K562 (cell line): ENCODE results near the gene AAR2. TPM values are rescaled to one million over a fixed set of nuclear protein-coding genes. Genes with fewer than 3 reads are reported as not detected.

Experiments used
- ATAC-seq: fragments of 200-7000 bp; cut with Tn5 transposase; 3 replicates; pipeline ENCODE4 v1.9.1; 2020; ENCODE audit warnings: moderate library complexity
- BruUV-seq: library from RNA; stranded (reverse); fragments of 400-500 nt; replicated peaks from 2 replicates; lab custom pipeline; 2021; lab: Mats Ljungman, UMichigan
- CTCF ChIA-PET: fragments of 300-600 bp; formaldehyde crosslinking; extraction: SDS; loops from one replicate; lab custom pipeline; 2021; ENCODE audit warnings: low intra/inter-chr PET ratio; lab: Yijun Ruan, JAX
- POLR2A ChIA-PET: fragments of 300-600, 350-650 bp; sonication (Branson Sonifier 250); formaldehyde crosslinking; extraction: SDS; loops from one replicate; lab custom pipeline; 2021; ENCODE audit warnings: antibody characterized with exemption, inconsistent platforms; lab: Yijun Ruan, JAX
- DNase-seq, 4 experiments: peaks; one replicate each; pipeline versions ENCODE4 v3.0.0 to v3.0.0-alpha.2; 2011 to 2018; ENCODE audit warnings: low spot score in 3 of 4, mixed read lengths in 3 of 4; ENCODE audit errors: extremely low read depth in 1 of 4
- FAIRE-seq: peaks from 2 replicates; lab custom pipeline; 2011; peaks lifted over from hg19 to GRCh38; lab: Jason Lieb, UNC
- H2AFZ ChIP-seq: 2 replicates; pipeline ENCODE4 v1.6.0; 2011; ENCODE audit warnings: low read depth, low read length, control low read depth, inconsistent platforms
- H3K27ac ChIP-seq: fragments of 200-600 bp; 3 replicates; pipeline ENCODE4 v1.8.0; 2011; ENCODE audit warnings: low read depth, mild to moderate bottlenecking, control low read depth, inconsistent platforms, low read length, moderate library complexity, mixed read lengths; ENCODE audit errors: extremely low read depth
- H3K27me3 ChIP-seq, 2 experiments: fragments of 300-600 bp in 1 of 2; 2 replicates in 1 of 2; 3 replicates in 1 of 2; pipeline versions ENCODE4 v1.6.0 to v1.8.0; 2011; ENCODE audit warnings: inconsistent platforms in 2 of 2, low read length in 2 of 2, mild to moderate bottlenecking in 1 of 2, mixed read lengths in 1 of 2, moderate library complexity in 1 of 2; ENCODE audit not compliant: control insufficient read depth in 2 of 2, insufficient read depth in 2 of 2
- H3K36me3 ChIP-seq: fragments of 300-600 bp; 3 replicates; pipeline ENCODE4 v1.8.0; 2011; ENCODE audit warnings: mild to moderate bottlenecking, low read length, inconsistent platforms; ENCODE audit not compliant: control insufficient read depth, insufficient read depth
- H3K4me1 ChIP-seq, 2 experiments: fragments of 200-600 bp in 1 of 2; replicated peaks in 1 of 2; 2 replicates in 1 of 2; 3 replicates in 1 of 2; pipeline versions ENCODE4 v1.5.1 to v1.8.0; 2011; ENCODE audit warnings: inconsistent platforms in 2 of 2, low read length in 2 of 2, mild to moderate bottlenecking in 1 of 2, mixed read lengths in 1 of 2, moderate library complexity in 1 of 2; ENCODE audit not compliant: control insufficient read depth in 2 of 2, insufficient read depth in 2 of 2
- H3K4me2 ChIP-seq: 2 replicates; pipeline ENCODE4 v1.6.1; 2011; ENCODE audit warnings: low read length, control low read depth, inconsistent platforms, mixed read lengths; ENCODE audit not compliant: insufficient read depth
- H3K4me3 ChIP-seq: fragments of 200-600 bp; sonication (generic), shearing (Covaris generic); 2 replicates; pipeline ENCODE4 v1.5.1; 2016; ENCODE audit warnings: control low read depth, inconsistent platforms
- H3K79me2 ChIP-seq: fragments of 200-600 bp; 3 replicates; pipeline ENCODE4 v1.8.0; 2011; ENCODE audit warnings: low read length, inconsistent platforms; ENCODE audit not compliant: control insufficient read depth, insufficient read depth
- H3K9ac ChIP-seq, 2 experiments: 2 replicates each; pipeline versions ENCODE4 v1.6.0 to v1.6.1; 2011; ENCODE audit warnings: low read depth in 2 of 2, low read length in 2 of 2, control low read depth in 1 of 2, inconsistent platforms in 1 of 2, mild to moderate bottlenecking in 1 of 2, mixed read lengths in 1 of 2; ENCODE audit not compliant: insufficient read depth in 1 of 2
- H3K9me1 ChIP-seq: one replicate; pipeline ENCODE4 v1.6.0; 2011; ENCODE audit warnings: inconsistent platforms, mild to moderate bottlenecking, low read length, moderate library complexity; ENCODE audit not compliant: control insufficient read depth, insufficient read depth
- H3K9me3 ChIP-seq: replicated peaks from 2 replicates; pipeline ENCODE4 v1.5.1; 2011; ENCODE audit warnings: low read depth, low read length, inconsistent platforms; ENCODE audit not compliant: control insufficient read depth, insufficient read depth
- H4K20me1 ChIP-seq: replicated peaks from 2 replicates; pipeline ENCODE4 v1.6.1; 2011; ENCODE audit warnings: low read length, inconsistent platforms, mixed read lengths; ENCODE audit not compliant: control insufficient read depth, insufficient read depth
- ASH1L ChIP-seq: fragments of 450-650 bp; IDR thresholded peaks from 2 replicates; pipeline ENCODE4 v1.6.1; 2018; ENCODE audit warnings: borderline replicate concordance, mild to moderate bottlenecking, low read depth; ENCODE audit not compliant: partially characterized antibody
- GTF2F1 ChIP-seq: IDR thresholded peaks from 2 replicates; pipeline ENCODE4 v1.6.1; 2011; ENCODE audit warnings: low read depth, low read length, improper control_type of control experiment
- HDAC3 ChIP-seq: fragments of 450-650 bp; IDR thresholded peaks from 2 replicates; pipeline ENCODE4 v1.6.1; 2018; ENCODE audit warnings: borderline replicate concordance, mild to moderate bottlenecking, moderate library complexity; ENCODE audit not compliant: partially characterized antibody
- NCOA6 ChIP-seq: fragments of 450-650 bp; IDR thresholded peaks from 2 replicates; pipeline ENCODE4 v1.6.1; 2017; ENCODE audit warnings: mild to moderate bottlenecking
- NELFE ChIP-seq: IDR thresholded peaks from 2 replicates; pipeline ENCODE4 v1.6.1; 2011; ENCODE audit warnings: mild to moderate bottlenecking; ENCODE audit not compliant: insufficient read depth, insufficient read length
- PURB ChIP-seq: sonication (generic); formaldehyde crosslinking; IDR thresholded peaks from 2 replicates; pipeline ENCODE4 v1.9.0; 2021; ENCODE audit warnings: low read depth, mild to moderate bottlenecking, missing genetic modification reagents
- ZBTB12 ChIP-seq: fragments of 250-450 bp; sonication (Bioruptor Pico); IDR thresholded peaks from 2 replicates; pipeline ENCODE4 v1.4.0; 2020
- ZNF143 ChIP-seq: sonication (generic); formaldehyde crosslinking; IDR thresholded peaks from 2 replicates; pipeline ENCODE4 v1.9.0; 2022; ENCODE audit warnings: mild to moderate bottlenecking, missing genetic modification reagents
- ZNF75A ChIP-seq: fragments of 450-650 bp; formaldehyde crosslinking; IDR thresholded peaks from 2 replicates; pipeline ENCODE4 v1.4.0; 2020; ENCODE audit warnings: mild to moderate bottlenecking
- WGBS: fragments of 100-300 bp; shearing (Covaris generic); methylation state at CpG from one replicate; pipeline ENCODE4 v1.1.6; 2016; ENCODE audit warnings: low coverage, mixed read lengths; ENCODE audit not compliant: insufficient coverage; ENCODE audit errors: missing lambda C conversion rate; 5-methylcytosine and 5-hydroxymethylcytosine counted together
- in situ Hi-C: fragments of 300-500 bp; cut with MboI; formaldehyde crosslinking; loops from 4 replicates; pipeline ENCODE4 v1.15.0; 2018; ENCODE audit warnings: inconsistent platforms, mixed read lengths
- intact Hi-C: fragments of 100-400 bp; cut with micrococcal nuclease; formaldehyde crosslinking; loops from 2 replicates; pipeline ENCODE4 v1.14.2; 2022
- polyA plus RNA-seq, 8 experiments: library from polyadenylated mRNA; depleted of rRNA in 4 of 8; stranded (reverse) in 5 of 8; unstranded in 3 of 8; fragments of >200 nt; fragmentation: Nextera tagmentation in 2 of 8; fragmentation: Illumina TruSeq in 1 of 8; extraction: Ambion mirVana in 2 of 8; extraction: Trizol in 1 of 8; gene quantifications; 2 replicates each; pipeline versions ENCODE4 v1.2.1 to v1.2.3, GENCODE V29; 2011 to 2014; ENCODE audit warnings: inconsistent platforms in 1 of 8, missing spikeins in 1 of 8
- total RNA-seq, 7 experiments: library from RNA; depleted of rRNA in 6 of 7; stranded (reverse); fragments of >200 nt in 6 of 7; fragmentation: Illumina TruSeq in 2 of 7; extraction: Trizol in 2 of 7; gene quantifications; 2 replicates each; pipeline versions ENCODE4 v1.2.1 to v1.2.3, GENCODE V29; 2011 to 2021; ENCODE audit warnings: low replicate concordance in 1 of 7
- TF ChIP-seq, protein P1 (sequence below): fragments of 450-650 bp; IDR thresholded peaks from 2 replicates; pipeline ENCODE4 v1.6.1; 2018; ENCODE audit warnings: mild to moderate bottlenecking, low read depth; ENCODE audit not compliant: partially characterized antibody

The AAR2 gene
- total and polyA plus RNA-seq, 9 of the 15 experiments (the other 6 are each of a cell fraction or from before 2014, with no cell fraction given), result 6.5 to 36.2 (median 24.7) TPM

- Histone ChIP-seq H3K4me3 (no peak overlapping the region), H3K79me2 (no peaks in the 10 kb centered on the region), H4K20me1 (0 out of 2 replicates have a peak, but pooled peaks cover 4% of the 10 kb centered on the region), H3K27me3 (peaks cover 16 to 67% of the 10 kb centered on the region in 2 experiments), H3K27ac (no peak overlapping the region), H3K9me1 (no peaks in the 10 kb centered on the region), H3K4me1 (no peaks in the 10 kb centered on the region), H2AFZ (no peak overlapping the region), H3K36me3 (no peaks in the 10 kb centered on the region), H3K9me3 (no peaks in the 10 kb centered on the region), H3K4me2 (no peak overlapping the region), H3K9ac (no peak overlapping the region)
- in situ Hi-C loops (no loop called here), intact Hi-C loops (no loop called here)
- TF ChIP-seq NELFE (no peak), HDAC3 (no peak), ASH1L (no peak), PURB (no peak), GTF2F1 (no peak), ZNF143 (CRISPR knock-in tag) (no peak), ZBTB12 (no peak), NCOA6 (no peak), ZNF75A (CRISPR knock-in tag) (no peak)
- TF ChIP-seq, protein P1, sequence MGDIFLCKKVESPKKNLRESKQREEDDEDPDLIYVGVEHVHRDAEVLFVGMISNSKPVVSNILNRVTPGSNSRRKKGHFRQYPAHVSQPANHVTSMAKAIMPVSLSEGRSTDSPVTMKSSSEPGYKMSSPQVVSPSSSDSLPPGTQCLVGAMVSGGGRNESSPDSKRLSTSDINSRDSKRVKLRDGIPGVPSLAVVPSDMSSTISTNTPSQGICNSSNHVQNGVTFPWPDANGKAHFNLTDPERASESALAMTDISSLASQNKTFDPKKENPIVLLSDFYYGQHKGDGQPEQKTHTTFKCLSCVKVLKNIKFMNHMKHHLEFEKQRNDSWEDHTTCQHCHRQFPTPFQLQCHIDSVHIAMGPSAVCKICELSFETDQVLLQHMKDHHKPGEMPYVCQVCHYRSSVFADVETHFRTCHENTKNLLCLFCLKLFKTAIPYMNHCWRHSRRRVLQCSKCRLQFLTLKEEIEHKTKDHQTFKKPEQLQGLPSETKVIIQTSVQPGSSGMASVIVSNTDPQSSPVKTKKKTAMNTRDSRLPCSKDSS, result no peak
- no peak for FAIRE-seq
- no peak for DNase-seq
- no TSS peak for BruUV-seq
- ChIA-PET POLR2A (no interaction called here), CTCF (no interaction called here)
- WGBS, result 0% methylated on average over 9 of the region's 9 CpGs
- no peak for ATAC-seq
Observed at GRCh38 chr20:36277546-36277945, 41.3 kb downstream of the AAR2 start.
